ENCODE measurements around the gene MFRP. TPM values are rescaled to one million over a fixed set of nuclear protein-coding genes. Genes with fewer than 3 reads are reported as not detected.

Gene MFRP
- total and polyA plus RNA-seq, 4 donors = 0.09 to 3.9 (median 0.22) TPM; not detected in 1

GRCh38 chr11:119309953-119310681, 36.4 kb downstream of the MFRP start:
- 72% methylated on average over 10 of the region's 17 CpGs for WGBS (ENCODE audit: insufficient coverage)
- peaks cover 17% of the 10 kb centered on the region for H3K4me1 ChIP-seq (ENCODE audit: control insufficient read depth, insufficient read depth, low read length)
- no peak overlapping the region for H3K4me3 ChIP-seq (ENCODE audit: low read depth, low read length)
- peaks cover 68% of the 10 kb centered on the region for H3K36me3 ChIP-seq (ENCODE audit: control insufficient read depth, insufficient read depth, low read length)
- H3K27ac ChIP-seq (ENCODE audit: low read depth, low read length) = no peak overlapping the region
- peaks cover 4% of the 10 kb centered on the region for H3K27me3 ChIP-seq (ENCODE audit: control insufficient read depth, insufficient read depth, low read length)
- DNase-seq (ENCODE audit: low read depth in 4 of 6, low spot score in 6 of 6) = no peak
- no peaks in the 10 kb centered on the region for H3K9me3 ChIP-seq (ENCODE audit: control insufficient read depth, insufficient read depth, low read length)

GRCh38 chr11:119309411-119309810, 37.1 kb downstream of the MFRP start:
- WGBS (ENCODE audit: insufficient coverage) = 95% methylated on average over 8 of the region's 11 CpGs
- no peak for DNase-seq (ENCODE audit: low read depth in 4 of 6, low spot score in 6 of 6)
- Histone ChIP-seq H3K4me3 (ENCODE audit: low read depth, low read length) (no peak overlapping the region), H3K9me3 (ENCODE audit: control insufficient read depth, insufficient read depth, low read length) (no peaks in the 10 kb centered on the region), H3K4me1 (ENCODE audit: control insufficient read depth, insufficient read depth, low read length) (peaks cover 10% of the 10 kb centered on the region), H3K36me3 (ENCODE audit: control insufficient read depth, insufficient read depth, low read length) (peaks cover 67% of the 10 kb centered on the region), H3K27ac (ENCODE audit: low read depth, low read length) (no peak overlapping the region), H3K27me3 (ENCODE audit: control insufficient read depth, insufficient read depth, low read length) (no peaks in the 10 kb centered on the region)

GRCh38 chr11:119307974-119308373, 38.5 kb downstream of the MFRP start:
- Histone ChIP-seq H3K4me1 (ENCODE audit: control insufficient read depth, insufficient read depth, low read length) (peaks cover 5% of the 10 kb centered on the region), H3K27me3 (ENCODE audit: control insufficient read depth, insufficient read depth, low read length) (no peaks in the 10 kb centered on the region), H3K9me3 (ENCODE audit: control insufficient read depth, insufficient read depth, low read length) (no peaks in the 10 kb centered on the region), H3K27ac (ENCODE audit: low read depth, low read length) (no peak overlapping the region), H3K4me3 (ENCODE audit: low read depth, low read length) (no peak overlapping the region), H3K36me3 (ENCODE audit: control insufficient read depth, insufficient read depth, low read length) (peaks cover 64% of the 10 kb centered on the region)
- 84% methylated on average over 5 of the region's 5 CpGs for WGBS (ENCODE audit: insufficient coverage)
- no peak for DNase-seq (ENCODE audit: low read depth in 4 of 6, low spot score in 6 of 6)

GRCh38 chr11:119307219-119307618, 39.3 kb downstream of the MFRP start:
- peaks cover 5% of the 10 kb centered on the region for H3K4me1 ChIP-seq (ENCODE audit: control insufficient read depth, insufficient read depth, low read length)
- DNase-seq (ENCODE audit: low read depth in 4 of 6, low spot score in 6 of 6) = peak in 1 of 6 donors; percentile 18
- H3K27ac ChIP-seq (ENCODE audit: low read depth, low read length) = no peak overlapping the region
- no peaks in the 10 kb centered on the region for H3K27me3 ChIP-seq (ENCODE audit: control insufficient read depth, insufficient read depth, low read length)
- H3K36me3 ChIP-seq (ENCODE audit: control insufficient read depth, insufficient read depth, low read length) = peaks cover 61% of the 10 kb centered on the region
- H3K4me3 ChIP-seq (ENCODE audit: low read depth, low read length) = no peak overlapping the region
- no CpG with 5 or more reads among the region's 1 CpG for WGBS (ENCODE audit: insufficient coverage)
- no peaks in the 10 kb centered on the region for H3K9me3 ChIP-seq (ENCODE audit: control insufficient read depth, insufficient read depth, low read length)

GRCh38 chr11:119306373-119306890, 40.1 kb downstream of the MFRP start:
- WGBS (ENCODE audit: insufficient coverage) = 82% methylated on average over 4 of the region's 5 CpGs
- no peak for DNase-seq (ENCODE audit: low read depth in 4 of 6, low spot score in 6 of 6)
- Histone ChIP-seq H3K27ac (ENCODE audit: low read depth, low read length) (no peak overlapping the region), H3K4me3 (ENCODE audit: low read depth, low read length) (no peak overlapping the region), H3K36me3 (ENCODE audit: control insufficient read depth, insufficient read depth, low read length) (peaks cover 53% of the 10 kb centered on the region), H3K9me3 (ENCODE audit: control insufficient read depth, insufficient read depth, low read length) (no peaks in the 10 kb centered on the region), H3K4me1 (ENCODE audit: control insufficient read depth, insufficient read depth, low read length) (peaks cover 5% of the 10 kb centered on the region), H3K27me3 (ENCODE audit: control insufficient read depth, insufficient read depth, low read length) (no peaks in the 10 kb centered on the region)

- H3K4me1 ChIP-seq (ENCODE audit: control insufficient read depth, insufficient read depth, low read length) = peaks cover 5% of the 10 kb centered on the region
Measured at GRCh38 chr11:119305556-119306372, 40.7 kb downstream of the MFRP start.

GRCh38 chr11:119303227-119303718, 43.2 kb downstream of the MFRP start:
- no peak overlapping the region for H3K4me3 ChIP-seq (ENCODE audit: low read depth, low read length)
- no peak for DNase-seq (ENCODE audit: low read depth in 4 of 6, low spot score in 6 of 6)
- peaks cover 5% of the 10 kb centered on the region for H3K4me1 ChIP-seq (ENCODE audit: control insufficient read depth, insufficient read depth, low read length)
- H3K9me3 ChIP-seq (ENCODE audit: control insufficient read depth, insufficient read depth, low read length) = no peaks in the 10 kb centered on the region
- H3K27ac ChIP-seq (ENCODE audit: low read depth, low read length) = no peak overlapping the region
- no CpG with 5 or more reads among the region's 5 CpGs for WGBS (ENCODE audit: insufficient coverage)
- H3K27me3 ChIP-seq (ENCODE audit: control insufficient read depth, insufficient read depth, low read length) = no peaks in the 10 kb centered on the region
- H3K36me3 ChIP-seq (ENCODE audit: control insufficient read depth, insufficient read depth, low read length) = peaks cover 32% of the 10 kb centered on the region

More at GRCh38 chr11:119305556-119306372, 40.7 kb downstream of the MFRP start:
- Histone ChIP-seq H3K27me3 (ENCODE audit: control insufficient read depth, insufficient read depth, low read length) (no peaks in the 10 kb centered on the region), H3K27ac (ENCODE audit: low read depth, low read length) (no peak overlapping the region), H3K36me3 (ENCODE audit: control insufficient read depth, insufficient read depth, low read length) (peaks cover 47% of the 10 kb centered on the region), H3K9me3 (ENCODE audit: control insufficient read depth, insufficient read depth, low read length) (no peaks in the 10 kb centered on the region), H3K4me3 (ENCODE audit: low read depth, low read length) (no peak overlapping the region)
- 90% methylated on average over 6 of the region's 7 CpGs for WGBS (ENCODE audit: insufficient coverage)
- DNase-seq (ENCODE audit: low read depth in 4 of 6, low spot score in 6 of 6) = no peak

- Histone ChIP-seq H3K27me3 (ENCODE audit: control insufficient read depth, insufficient read depth, low read length) (no peaks in the 10 kb centered on the region), H3K9me3 (ENCODE audit: control insufficient read depth, insufficient read depth, low read length) (no peaks in the 10 kb centered on the region), H3K27ac (ENCODE audit: low read depth, low read length) (no peak overlapping the region), H3K4me1 (ENCODE audit: control insufficient read depth, insufficient read depth, low read length) (no peaks in the 10 kb centered on the region), H3K4me3 (ENCODE audit: low read depth, low read length) (no peak overlapping the region), H3K36me3 (ENCODE audit: control insufficient read depth, insufficient read depth, low read length) (peaks cover 23% of the 10 kb centered on the region)
- WGBS (ENCODE audit: insufficient coverage) = no CpG with 5 or more reads among the region's 3 CpGs
- DNase-seq (ENCODE audit: low read depth in 4 of 6, low spot score in 6 of 6) = peak in 1 of 6 donors; percentile 28
Measured at GRCh38 chr11:119300198-119300964, 46.1 kb downstream of the MFRP start.

- Histone ChIP-seq H3K4me3 (ENCODE audit: low read depth, low read length) (no peak overlapping the region), H3K27ac (ENCODE audit: low read depth, low read length) (no peak overlapping the region), H3K9me3 (ENCODE audit: control insufficient read depth, insufficient read depth, low read length) (no peaks in the 10 kb centered on the region), H3K27me3 (ENCODE audit: control insufficient read depth, insufficient read depth, low read length) (no peaks in the 10 kb centered on the region), H3K36me3 (ENCODE audit: control insufficient read depth, insufficient read depth, low read length) (peaks cover 18% of the 10 kb centered on the region), H3K4me1 (ENCODE audit: control insufficient read depth, insufficient read depth, low read length) (no peaks in the 10 kb centered on the region)
- no peak for DNase-seq (ENCODE audit: low read depth in 4 of 6, low spot score in 6 of 6)
- WGBS (ENCODE audit: insufficient coverage) = 96% methylated on average over 8 of the region's 9 CpGs
Measured at GRCh38 chr11:119299416-119299815, 47.1 kb downstream of the MFRP start.
